Right lobe of liver (tissue), 6 donors: Measurements from ENCODE around the gene S100A10. TPM values are rescaled to one million over a fixed set of nuclear protein-coding genes. Genes with fewer than 3 reads are reported as not detected.

ENCODE experiments used
- ATAC-seq, 4 donors: fragments of 200-7000 bp; cut with Tn5 transposase; one replicate each; pipeline ENCODE4 v1.9.1; 2020; ENCODE audit warnings: mild to moderate bottlenecking in 4 of 4, moderate library complexity in 4 of 4
- DNase-seq, 3 donors: peaks; one replicate each; pipeline ENCODE4 v3.0.0-alpha.2; 2020
- H3K27ac ChIP-seq, 3 donors: fragments of 200-600 bp; one replicate each; pipeline ENCODE4 v1.8.0; 2022
- H3K27me3 ChIP-seq, 2 donors: fragments of 200-600 bp; one replicate each; pipeline ENCODE4 v1.8.0; 2022
- H3K36me3 ChIP-seq, 4 donors: fragments of 200-600 bp; sonication (generic) in 1 of 4; one replicate each; pipeline versions ENCODE4 v1.5.1 to v1.8.0; 2017 to 2022; ENCODE audit warnings: control low read depth in 1 of 4
- H3K4me1 ChIP-seq, 4 donors: fragments of 200-600 bp; sonication (generic) in 1 of 4; one replicate each; pipeline versions ENCODE4 v1.5.1 to v1.8.0; 2017 to 2022; ENCODE audit warnings: control low read depth in 1 of 4
- H3K4me3 ChIP-seq, 3 donors: fragments of 200-600 bp; one replicate each; pipeline ENCODE4 v1.8.0; 2022
- H3K9me3 ChIP-seq, 4 donors: fragments of 200-600 bp; sonication (generic) in 1 of 4; one replicate each; pipeline versions ENCODE4 v1.5.1 to v1.8.0; 2017 to 2022; ENCODE audit warnings: control low read depth in 1 of 4
- CTCF ChIP-seq, 4 donors: fragments of 200-600 bp in 3 of 4; fragments of 450-650 bp in 1 of 4; IDR thresholded peaks; one replicate each; pipeline versions ENCODE4 v1.5.1 to v1.8.0; 2016 to 2022; ENCODE audit warnings: antibody characterized with exemption in 4 of 4, mild to moderate bottlenecking in 2 of 4
- POLR2A ChIP-seq: fragments of 450-650 bp; IDR thresholded peaks from one replicate; pipeline ENCODE4 v1.6.1; 2017; ENCODE audit warnings: antibody characterized with exemption, mild to moderate bottlenecking
- WGBS: methylation state at CpG from one replicate; pipeline ENCODE4 v1.1.6; 2018; ENCODE audit warnings: low coverage, low lambda C conversion rate; ENCODE audit not compliant: insufficient coverage; ENCODE audit errors: missing lambda C conversion rate; 5-methylcytosine and 5-hydroxymethylcytosine counted together
- intact Hi-C, 2 donors: fragments of 100-400 bp; cut with DNase I; formaldehyde crosslinking; loops; one replicate each; pipeline versions ENCODE4 v1.11.2 to v1.14.1; 2022
- total RNA-seq, 6 experiments: library from RNA; depleted of rRNA in 2 of 6; stranded (reverse); fragments of >200 nt in 2 of 6; fragmentation: NEBNext Ultra II Directional in 3 of 6; extraction: Animal tissue kit (Norgen Biotek cat#: 25700) in 3 of 6; gene quantifications; one replicate each; pipeline versions ENCODE4 v1.1.0 to v1.2.4, GENCODE V29; 2016 to 2023
- donor health status: DM: no; HTN: yes; CAD: no.
- donor health status: DM: no; HTN: no; CAD: no.
- donor health status: DM: no; HTN: no; CAD: no.
- donor health status: DM: no; HTN: yes; CAD: no.
- donor health status: DM: no; HTN: yes; CAD: no.

Gene S100A10
- total RNA-seq, 6 experiments from 2014 or later = 48.5 to 192 (median 61.7) TPM

GRCh38 chr1:151981178-151981525 lies 12.5 kb downstream of the S100A10 start:
- Histone ChIP-seq H3K4me3 (no peak overlapping the region), H3K4me1 (peaks cover 0 to 9% (median 1%) of the 10 kb centered on the region in 4 donors), H3K9me3 (no peaks in the 10 kb centered on the region), H3K27me3 (no peaks in the 10 kb centered on the region), H3K36me3 (peaks cover 0 to 33% (median 6%) of the 10 kb centered on the region in 4 donors), H3K27ac (no peak overlapping the region)
- DNase-seq (no peak), ATAC-seq (no peak)
- WGBS = 90% methylated on average over 4 of the region's 5 CpGs
- TF ChIP-seq POLR2A (no peak), CTCF (IDR thresholded peaks at IDR 0.05) (no peak)
- intact Hi-C loops = no loop called here

- Histone ChIP-seq H3K36me3 (peaks cover 0 to 28% (median 4%) of the 10 kb centered on the region in 4 donors), H3K27me3 (no peaks in the 10 kb centered on the region), H3K4me3 (no peak overlapping the region), H3K27ac (no peak overlapping the region), H3K9me3 (no peaks in the 10 kb centered on the region), H3K4me1 (peaks cover 0 to 15% (median 5%) of the 10 kb centered on the region in 4 donors)
- ATAC-seq (no peak), DNase-seq (no peak)
- 71% methylated on average over 2 of the region's 5 CpGs for WGBS
- intact Hi-C loops = no loop called here
- TF ChIP-seq CTCF (IDR thresholded peaks at IDR 0.05) (no peak), POLR2A (no peak)
Measured at GRCh38 chr1:151980287-151981177, 13.1 kb downstream of the S100A10 start.

GRCh38 chr1:151978922-151979321 lies 14.7 kb downstream of the S100A10 start:
- Histone ChIP-seq H3K27ac (no peak overlapping the region), H3K27me3 (no peaks in the 10 kb centered on the region), H3K4me3 (no peak overlapping the region), H3K9me3 (no peaks in the 10 kb centered on the region), H3K36me3 (peaks cover 0 to 12% (median 0%) of the 10 kb centered on the region in 4 donors), H3K4me1 (peaks cover 0 to 25% (median 8%) of the 10 kb centered on the region in 4 donors)
- no peak for DNase-seq
- 81% methylated on average over 5 of the region's 5 CpGs for WGBS
- intact Hi-C loops = no loop called here
- no peak for ATAC-seq
- TF ChIP-seq POLR2A = no peak
- no peak for TF ChIP-seq CTCF (IDR thresholded peaks at IDR 0.05)

GRCh38 chr1:151977662-151978230 lies 15.9 kb downstream of the S100A10 start:
- no peak overlapping the region for H3K27ac ChIP-seq
- intact Hi-C loops = no loop called here
- H3K4me1 ChIP-seq = peaks cover 0 to 25% (median 8%) of the 10 kb centered on the region in 4 donors

More at GRCh38 chr1:151977662-151978230, 15.9 kb downstream of the S100A10 start:
- 72% methylated on average over 5 of the region's 5 CpGs for whole genome bisulfite sequencing
- H3K4me3 ChIP-seq = no peak overlapping the region
- peaks cover 0 to 1% (median 0%) of the 10 kb centered on the region in 4 donors for H3K36me3 ChIP-seq
- DNase-seq (no peak), ATAC-seq (no peak)
- no peaks in the 10 kb centered on the region for H3K9me3 ChIP-seq
- H3K27me3 ChIP-seq = no peaks in the 10 kb centered on the region
- TF ChIP-seq POLR2A = no peak
- TF ChIP-seq CTCF (IDR thresholded peaks at IDR 0.05) = no peak
